H1 (cell line): ENCODE results near the gene HOXC11.

Experiments used
- BCL11A ChIP-seq, 2 experiments: IDR thresholded peaks; one replicate each; pipeline ENCODE4 v1.6.1; 2011; ENCODE audit warnings: low read depth in 2 of 2, low read length in 2 of 2, mild to moderate bottlenecking in 2 of 2
- CHD2 ChIP-seq: IDR thresholded peaks from 2 replicates; pipeline ENCODE4 v1.6.1; 2012; ENCODE audit warnings: low read length, improper control_type of control experiment
- EZH2 ChIP-seq: fragments of 200-600 bp; sonication (generic); IDR thresholded peaks from 2 replicates; pipeline ENCODE4 v1.7.1; 2012; ENCODE audit warnings: low read depth, mild to moderate bottlenecking, moderate library complexity, low read length, inconsistent platforms; ENCODE audit not compliant: severe bottlenecking
- PHF8 ChIP-seq: fragments of 200-600 bp; sonication (generic); conservative IDR thresholded peaks from 2 replicates; pipeline ENCODE4 v1.7.1; 2012; ENCODE audit warnings: low read depth, mild to moderate bottlenecking, inconsistent platforms, low read length, moderate library complexity

- TF ChIP-seq BCL11A (IDR thresholded peaks at IDR 0.05; ENCODE audit: low read depth in 2 of 2, low read length in 2 of 2): no peak
- no peak for TF ChIP-seq EZH2
- no peak for TF ChIP-seq PHF8
- no peak for TF ChIP-seq CHD2
These were observed 35.8 kb upstream of the HOXC11 start for GRCh38 chr12:53937099-53937498.
